Osteocyte (in vitro differentiated cells): ENCODE data around the gene POPDC3. TPM values are rescaled to one million over a fixed set of nuclear protein-coding genes. Genes with fewer than 3 reads are reported as not detected.

Experiments
- DNase-seq: peaks from one replicate; pipeline ENCODE4 v3.0.0; 2021; ENCODE audit warnings: mixed read lengths; ENCODE audit not compliant: unreplicated experiment; ENCODE audit errors: extremely low spot score
- H3K27ac Mint-ChIP-seq: one replicate; pipeline ENCODE4 v1.8.0; 2021; ENCODE audit warnings: mild to moderate bottlenecking, mixed read lengths; ENCODE audit not compliant: unreplicated experiment
- H3K27me3 Mint-ChIP-seq: one replicate; pipeline ENCODE4 v1.8.0; 2021; ENCODE audit warnings: mixed read lengths; ENCODE audit not compliant: unreplicated experiment
- H3K36me3 Mint-ChIP-seq: one replicate; pipeline ENCODE4 v1.8.0; 2021; ENCODE audit warnings: mixed read lengths; ENCODE audit not compliant: unreplicated experiment
- H3K4me1 Mint-ChIP-seq: one replicate; pipeline ENCODE4 v1.8.0; 2021; ENCODE audit warnings: mixed read lengths; ENCODE audit not compliant: unreplicated experiment
- H3K4me3 Mint-ChIP-seq: one replicate; pipeline ENCODE4 v1.8.0; 2021; ENCODE audit warnings: mild to moderate bottlenecking, moderate library complexity, mixed read lengths; ENCODE audit not compliant: unreplicated experiment
- H3K9me3 Mint-ChIP-seq: one replicate; pipeline ENCODE4 v1.8.0; 2021; ENCODE audit warnings: mixed read lengths; ENCODE audit not compliant: unreplicated experiment
- total RNA-seq: library from RNA; stranded (reverse); gene quantifications from 2 replicates; pipeline ENCODE4 v1.2.1, GENCODE V29; 2021
- TF ChIP-seq, protein P1 (sequence below): fragments of 200-600 bp; sonication (generic); IDR thresholded peaks from 2 replicates; pipeline ENCODE4 v1.5.0; 2021; ENCODE audit warnings: antibody characterized with exemption, mild to moderate bottlenecking, moderate library complexity

Gene POPDC3
- total RNA-seq, 1 donor from 2014 or later, result 2.1 TPM

DNA sequence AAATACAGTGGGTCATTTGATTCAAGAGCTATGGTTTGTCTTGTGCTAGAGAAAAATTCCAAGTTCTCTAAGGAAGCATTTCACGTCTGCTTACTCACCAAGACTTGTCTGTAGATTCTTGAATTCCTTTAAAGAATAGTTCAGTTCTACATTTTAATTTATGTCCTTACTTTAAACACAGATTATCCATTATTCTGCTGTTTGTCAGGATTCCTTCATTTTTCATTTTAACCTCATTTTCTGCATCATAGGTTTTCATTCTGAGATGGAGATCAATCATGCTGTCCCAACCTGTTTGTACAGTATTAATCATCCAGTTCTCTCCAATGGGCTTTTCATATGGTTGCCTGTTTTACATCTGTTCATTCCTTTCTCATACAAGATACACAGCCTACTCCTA is 24.5 kb upstream of the POPDC3 start:
- no peak overlapping the region for H3K4me3 Mint-ChIP-seq
- H3K9me3 Mint-ChIP-seq, result no peaks in the 10 kb centered on the region
- H3K4me1 Mint-ChIP-seq, result peaks cover 3% of the 10 kb centered on the region
- no peak overlapping the region for H3K27ac Mint-ChIP-seq
- TF ChIP-seq, protein P1, sequence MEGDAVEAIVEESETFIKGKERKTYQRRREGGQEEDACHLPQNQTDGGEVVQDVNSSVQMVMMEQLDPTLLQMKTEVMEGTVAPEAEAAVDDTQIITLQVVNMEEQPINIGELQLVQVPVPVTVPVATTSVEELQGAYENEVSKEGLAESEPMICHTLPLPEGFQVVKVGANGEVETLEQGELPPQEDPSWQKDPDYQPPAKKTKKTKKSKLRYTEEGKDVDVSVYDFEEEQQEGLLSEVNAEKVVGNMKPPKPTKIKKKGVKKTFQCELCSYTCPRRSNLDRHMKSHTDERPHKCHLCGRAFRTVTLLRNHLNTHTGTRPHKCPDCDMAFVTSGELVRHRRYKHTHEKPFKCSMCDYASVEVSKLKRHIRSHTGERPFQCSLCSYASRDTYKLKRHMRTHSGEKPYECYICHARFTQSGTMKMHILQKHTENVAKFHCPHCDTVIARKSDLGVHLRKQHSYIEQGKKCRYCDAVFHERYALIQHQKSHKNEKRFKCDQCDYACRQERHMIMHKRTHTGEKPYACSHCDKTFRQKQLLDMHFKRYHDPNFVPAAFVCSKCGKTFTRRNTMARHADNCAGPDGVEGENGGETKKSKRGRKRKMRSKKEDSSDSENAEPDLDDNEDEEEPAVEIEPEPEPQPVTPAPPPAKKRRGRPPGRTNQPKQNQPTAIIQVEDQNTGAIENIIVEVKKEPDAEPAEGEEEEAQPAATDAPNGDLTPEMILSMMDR, result no peak
- no peaks in the 10 kb centered on the region for H3K27me3 Mint-ChIP-seq
- DNase-seq, result no peak
- H3K36me3 Mint-ChIP-seq, result no peaks in the 10 kb centered on the region

DNA sequence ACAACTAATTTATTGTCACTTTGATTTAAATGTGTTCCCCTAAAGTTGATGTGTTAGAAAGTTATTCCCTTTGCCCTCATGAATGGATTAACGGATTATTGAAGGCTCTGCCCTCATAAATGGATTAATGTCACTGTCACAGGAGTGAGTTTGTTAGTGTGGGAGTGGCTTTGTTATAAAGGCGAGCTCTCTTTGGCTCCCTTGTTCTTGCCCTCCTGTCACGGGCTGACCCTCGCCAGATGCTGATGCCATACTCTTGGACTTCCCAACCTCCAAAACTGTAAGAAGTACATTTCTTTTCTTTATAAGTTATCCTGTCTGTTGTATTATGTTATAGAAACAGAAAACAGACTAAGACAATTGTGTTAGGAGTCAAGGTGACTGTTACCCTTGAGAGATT is 22.7 kb upstream of the POPDC3 start:
- TF ChIP-seq, protein P1, result no peak
- Mint-ChIP-seq H3K4me1 (peaks cover 3% of the 10 kb centered on the region), H3K27ac (no peak overlapping the region)

DNA sequence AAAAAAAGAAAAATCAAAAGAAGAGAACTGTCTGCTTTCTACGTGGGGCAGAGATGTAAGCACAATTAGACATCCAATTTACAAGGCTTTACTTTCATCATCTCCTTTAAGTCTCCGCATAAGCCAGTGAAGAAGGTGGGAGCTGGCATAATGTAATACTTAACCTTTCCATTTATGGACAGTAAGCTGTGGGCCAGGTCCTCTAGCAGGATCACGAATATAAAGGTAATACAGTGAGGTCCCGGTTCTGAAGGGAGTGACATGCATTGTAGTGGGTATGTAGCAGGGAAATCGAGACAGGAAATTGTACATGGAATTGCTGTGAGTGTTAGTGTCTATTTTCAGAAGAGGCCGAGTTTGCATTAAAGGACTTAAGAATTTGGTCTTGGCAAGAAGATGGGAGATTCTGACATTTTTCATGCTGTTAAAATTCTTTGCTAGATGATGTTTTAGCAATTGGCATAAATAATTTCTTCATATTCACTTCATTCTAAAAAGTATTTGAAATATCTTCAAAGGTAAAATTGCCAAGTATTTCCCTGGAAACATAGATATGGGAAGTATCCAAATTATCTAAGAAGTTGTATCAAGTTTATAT is 20.4 kb upstream of the POPDC3 start:
- TF ChIP-seq, protein P1, result no peak
- Mint-ChIP-seq H3K4me3 (no peak overlapping the region), H3K27me3 (no peaks in the 10 kb centered on the region), H3K9me3 (no peaks in the 10 kb centered on the region), H3K36me3 (no peaks in the 10 kb centered on the region), H3K27ac (no peak overlapping the region), H3K4me1 (peaks cover 3% of the 10 kb centered on the region)
- DNase-seq, result no peak

More for the DNA sequence above, 22.7 kb upstream of the POPDC3 start:
- H3K9me3 Mint-ChIP-seq, result no peaks in the 10 kb centered on the region
- H3K36me3 Mint-ChIP-seq, result no peaks in the 10 kb centered on the region
- no peak for DNase-seq
- no peaks in the 10 kb centered on the region for H3K27me3 Mint-ChIP-seq
- no peak overlapping the region for H3K4me3 Mint-ChIP-seq

DNA sequence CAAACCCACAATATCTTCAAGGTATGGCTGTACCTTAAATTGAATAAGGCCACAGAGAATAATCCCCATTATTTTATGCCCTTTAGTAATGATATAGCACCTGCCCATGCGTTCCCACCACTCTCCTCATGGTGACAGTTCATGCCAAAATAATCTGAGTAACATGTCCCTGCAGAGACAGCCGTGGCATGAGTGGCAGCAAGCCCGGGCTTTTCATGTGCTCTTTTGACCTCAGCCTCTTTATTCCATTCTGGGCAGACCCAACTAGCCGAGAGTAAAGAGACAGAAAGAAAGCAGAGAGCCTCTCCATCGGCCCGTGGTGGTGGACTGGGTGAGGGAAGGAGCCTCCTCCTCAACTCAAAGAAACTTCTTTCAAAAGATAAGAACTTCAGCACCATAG is 19.9 kb upstream of the POPDC3 start:
- no peak overlapping the region for H3K4me3 Mint-ChIP-seq
- no peaks in the 10 kb centered on the region for H3K27me3 Mint-ChIP-seq
- H3K27ac Mint-ChIP-seq, result no peak overlapping the region
- TF ChIP-seq, protein P1, result no peak
- no peak for DNase-seq
- H3K36me3 Mint-ChIP-seq, result no peaks in the 10 kb centered on the region
- no peaks in the 10 kb centered on the region for H3K9me3 Mint-ChIP-seq
- peaks cover 3% of the 10 kb centered on the region for H3K4me1 Mint-ChIP-seq

DNA sequence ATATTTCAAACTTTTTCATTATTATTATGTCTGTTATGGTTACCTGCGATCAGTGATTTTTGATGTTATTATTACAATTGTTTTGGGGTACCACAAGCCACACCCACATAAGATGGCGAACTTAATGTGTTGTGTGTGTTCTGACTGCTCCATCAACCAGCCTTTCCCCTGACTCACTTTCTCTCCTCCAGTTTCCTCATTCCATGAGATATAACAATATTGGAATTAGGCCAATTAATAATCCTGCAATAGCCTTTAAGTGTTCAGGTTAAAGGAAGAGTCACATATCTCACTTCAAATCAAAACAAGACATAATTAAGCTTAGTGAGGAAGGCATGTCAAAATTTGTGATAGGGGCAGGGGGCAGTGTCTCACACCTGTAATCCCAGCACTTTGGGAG is 16.3 kb upstream of the POPDC3 start:
- H3K36me3 Mint-ChIP-seq, result no peaks in the 10 kb centered on the region

More for the DNA sequence above, 16.3 kb upstream of the POPDC3 start:
- no peak overlapping the region for H3K27ac Mint-ChIP-seq
- no peaks in the 10 kb centered on the region for H3K9me3 Mint-ChIP-seq
- H3K27me3 Mint-ChIP-seq, result no peaks in the 10 kb centered on the region
- H3K4me3 Mint-ChIP-seq, result no peak overlapping the region
- peaks cover 8% of the 10 kb centered on the region for H3K4me1 Mint-ChIP-seq
- DNase-seq, result no peak
- TF ChIP-seq, protein P1, result no peak
